Measurements from ENCODE around the gene SPIRE1.
"Not testable (repeated sequence)": the region's sequence is repeated elsewhere in the genome, so short reads cannot be mapped to it uniquely, and the experiment has no call there.

Gene SPIRE1

GRCh38 chr18:12552879-12553242, 105.0 kb downstream of the SPIRE1 start:
- no peak for DNase-seq (ENCODE audit: low read depth in 2 of 2)

- not testable (repeated sequence) for DNase-seq (ENCODE audit: low read depth in 2 of 2)
These were observed 105.7 kb downstream of the SPIRE1 start for GRCh38 chr18:12551943-12552878.

GRCh38 chr18:12551466-12551865, 106.4 kb downstream of the SPIRE1 start:
- not testable (repeated sequence) for DNase-seq (ENCODE audit: low read depth in 2 of 2)

GRCh38 chr18:12543697-12544096, 114.2 kb downstream of the SPIRE1 start:
- DNase-seq (ENCODE audit: low read depth in 2 of 2): no peak

- DNase-seq (ENCODE audit: low read depth in 2 of 2): no peak
These were observed 117.2 kb downstream of the SPIRE1 start for GRCh38 chr18:12540751-12541150.

- not testable (repeated sequence) for DNase-seq (ENCODE audit: low read depth in 2 of 2)
These were observed 118.7 kb downstream of the SPIRE1 start for GRCh38 chr18:12539158-12539557.

- DNase-seq (ENCODE audit: low read depth in 2 of 2): no peak
These were observed 123.1 kb downstream of the SPIRE1 start for GRCh38 chr18:12534820-12535219.

- no peak for DNase-seq (ENCODE audit: low read depth in 2 of 2)
These were observed 125.2 kb downstream of the SPIRE1 start for GRCh38 chr18:12532661-12533060.

- no peak for DNase-seq (ENCODE audit: low read depth in 2 of 2)
These were observed 126.2 kb downstream of the SPIRE1 start for GRCh38 chr18:12531749-12532148.

- DNase-seq (ENCODE audit: low read depth in 2 of 2): no peak
These were observed 137.4 kb downstream of the SPIRE1 start for GRCh38 chr18:12520442-12520992.

- no peak for DNase-seq (ENCODE audit: low read depth in 2 of 2)
These were observed 138.9 kb downstream of the SPIRE1 start for GRCh38 chr18:12518832-12519531.

- DNase-seq (ENCODE audit: low read depth in 2 of 2): no peak
These were observed 139.6 kb downstream of the SPIRE1 start for GRCh38 chr18:12518326-12518725.

GRCh38 chr18:12517142-12517825, 140.6 kb downstream of the SPIRE1 start:
- no peak for DNase-seq (ENCODE audit: low read depth in 2 of 2)

- no peak for DNase-seq (ENCODE audit: low read depth in 2 of 2)
These were observed 141.8 kb downstream of the SPIRE1 start for GRCh38 chr18:12516049-12516630.

- DNase-seq (ENCODE audit: low read depth in 2 of 2): no peak
These were observed 142.4 kb downstream of the SPIRE1 start for GRCh38 chr18:12515550-12515949.

GRCh38 chr18:12507007-12507406, 150.9 kb downstream of the SPIRE1 start:
- no peak for DNase-seq (ENCODE audit: low read depth in 2 of 2)

- no peak for DNase-seq (ENCODE audit: low read depth in 2 of 2)
These were observed 156.9 kb downstream of the SPIRE1 start for GRCh38 chr18:12500986-12501385.

GRCh38 chr18:12497839-12498238, 160.1 kb downstream of the SPIRE1 start:
- no peak for DNase-seq (ENCODE audit: low read depth in 2 of 2)

GRCh38 chr18:12497296-12497695, 160.6 kb downstream of the SPIRE1 start:
- DNase-seq (ENCODE audit: low read depth in 2 of 2): no peak

- no peak for DNase-seq (ENCODE audit: low read depth in 2 of 2)
These were observed 165.0 kb downstream of the SPIRE1 start for GRCh38 chr18:12492907-12493306.

GRCh38 chr18:12491611-12492435, 166.1 kb downstream of the SPIRE1 start:
- DNase-seq (ENCODE audit: low read depth in 2 of 2): no peak

Data from stimulated activated CD4-positive, alpha-beta T cell treated with anti-CD3 and anti-CD28 coated beads, Interleukin-1b, Interleukin-23, amount 100 ng/mL, for 1 hour (primary cell).